Measurements from ENCODE around the gene CRYAB. TPM values are rescaled to one million over a fixed set of nuclear protein-coding genes. Genes with fewer than 3 reads are reported as not detected.

The CRYAB gene
- polyA plus RNA-seq, 3 donors from 2014 or later: not detected

- peaks cover 5 to 14% (median 12%) of the 10 kb centered on the region in 3 donors for H3K27me3 Mint-ChIP-seq (ENCODE audit: low read depth in 3 of 3)
- peak within 1 kb of the TSS; percentile 91 to 95 (median 93) for H3K4me3 Mint-ChIP-seq
- H3K4me1 Mint-ChIP-seq: peaks cover 18 to 35% of the 10 kb centered on the region in 2 donors
- no peaks in the 10 kb centered on the region for H3K9me3 Mint-ChIP-seq
- peaks cover 16 to 31% (median 20%) of the 10 kb centered on the region in 3 donors for H3K36me3 Mint-ChIP-seq
- DNase-seq: peak; percentile 86 to 88 (median 87)
- H3K27ac Mint-ChIP-seq: peak within 1 kb of the TSS; percentile 91 to 96 (median 94)
Observed at GRCh38 chr11:111870886-111871692, 40.5 kb downstream of the CRYAB start, which contains the start of gene ALG9. ALG9 (minus strand) TSS chr11:111871581; CDS start chr11:111871482, 99 bp downstream.

DNA sequence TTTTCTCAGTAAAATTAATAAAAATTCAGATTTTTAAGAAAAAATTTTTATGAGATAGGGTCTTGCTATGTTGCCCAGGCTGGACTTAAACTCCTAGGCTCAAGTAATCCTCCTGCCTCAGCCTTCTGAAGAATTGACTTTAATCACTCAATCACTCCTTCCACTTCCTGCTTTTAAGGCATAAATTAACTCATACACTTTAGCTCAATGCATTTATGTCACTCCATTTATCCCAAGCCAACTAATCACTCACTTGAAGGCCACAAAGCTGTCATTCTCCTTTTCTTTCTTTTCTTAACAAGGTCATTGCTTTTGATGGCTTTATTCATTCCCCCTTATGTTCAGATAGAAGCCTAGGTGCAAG is 41.1 kb downstream of the CRYAB start:
- no peaks in the 10 kb centered on the region for H3K9me3 Mint-ChIP-seq
- peaks cover 16 to 31% (median 20%) of the 10 kb centered on the region in 3 donors for H3K36me3 Mint-ChIP-seq
- H3K4me1 Mint-ChIP-seq: peaks cover 18 to 35% of the 10 kb centered on the region in 2 donors
- peak overlapping the region; percentile 91 to 95 (median 93) for H3K4me3 Mint-ChIP-seq
- H3K27ac Mint-ChIP-seq: peak overlapping the region; percentile 91 to 96 (median 94)
- no peak for DNase-seq
- peaks cover 5 to 14% (median 12%) of the 10 kb centered on the region in 3 donors for H3K27me3 Mint-ChIP-seq (ENCODE audit: low read depth in 3 of 3)

DNA sequence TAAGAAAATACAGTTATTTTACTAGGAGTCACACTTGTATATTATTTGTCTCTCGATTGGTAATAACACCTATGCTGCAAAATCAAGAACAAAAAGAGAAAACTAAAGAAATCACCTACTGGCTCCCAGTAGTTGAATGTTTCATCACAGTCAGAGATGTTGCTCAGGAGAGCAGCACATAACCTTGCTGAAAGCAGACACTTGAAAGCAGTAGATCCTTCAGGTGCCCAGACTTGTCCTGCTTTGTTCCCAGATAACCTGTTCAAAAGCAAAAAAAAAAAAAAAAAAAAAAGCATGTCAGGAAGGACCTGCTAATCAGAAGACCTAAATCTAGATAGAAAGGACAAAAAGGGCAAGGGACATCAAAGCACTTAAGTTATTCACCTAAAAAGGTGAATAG is 41.5 kb downstream of the CRYAB start:
- Mint-ChIP-seq H3K36me3 (peaks cover 16 to 32% (median 20%) of the 10 kb centered on the region in 3 donors), H3K4me1 (peaks cover 18 to 35% of the 10 kb centered on the region in 2 donors), H3K27me3 (ENCODE audit: low read depth in 3 of 3) (peaks cover 5 to 14% (median 12%) of the 10 kb centered on the region in 3 donors), H3K9me3 (no peaks in the 10 kb centered on the region), H3K4me3 (peak overlapping the region in 3 of 5 donors; percentile 27 to 92 (median 32)), H3K27ac (peak overlapping the region in 1 of 6 donors; percentile 91)
- DNase-seq: no peak

- Mint-ChIP-seq H3K36me3 (peaks cover 32 to 60% (median 38%) of the 10 kb centered on the region in 3 donors), H3K9me3 (no peaks in the 10 kb centered on the region), H3K27me3 (ENCODE audit: low read depth in 3 of 3) (peaks cover 0 to 2% (median 0%) of the 10 kb centered on the region in 3 donors), H3K27ac (no peak overlapping the region), H3K4me3 (no peak overlapping the region), H3K4me1 (no peaks in the 10 kb centered on the region)
- no peak for DNase-seq
Observed at GRCh38 chr11:111860257-111860656, 51.3 kb downstream of the CRYAB start.

Other genes with a start within 250 kb of the CRYAB start
- gene PPP2R1B, start 145.4 kb downstream of the CRYAB start, polyA plus RNA-seq: 10 to 100 TPM; 12.0 to 20.3 (median 13.4) TPM
- 10 to 100 TPM in 2 of 3 donors, 1 to 10 TPM in 1; 7.1 to 12.9 (median 11.4) TPM for gene ALG9, start 40.2 kb downstream of the CRYAB start, polyA plus RNA-seq
- 1 to 10 TPM; 3.3 to 9.8 (median 5.8) TPM for gene FDXACB1, start 32.6 kb downstream of the CRYAB start, polyA plus RNA-seq
- gene CFAP68, start 32.2 kb downstream of the CRYAB start, polyA plus RNA-seq: 10 to 100 TPM; 12.4 to 14.5 (median 12.6) TPM
- gene HSPB2, start 964 bp upstream of the CRYAB start, polyA plus RNA-seq: not detected
- not detected for gene C11orf52, start 7.1 kb upstream of the CRYAB start, polyA plus RNA-seq
- not detected for gene DIXDC1, start 25.6 kb upstream of the CRYAB start, polyA plus RNA-seq
- 10 to 100 TPM; 13.6 to 21.5 (median 20.7) TPM for gene DLAT, start 113.6 kb upstream of the CRYAB start, polyA plus RNA-seq
- not detected for gene PIH1D2, start 162.2 kb upstream of the CRYAB start, polyA plus RNA-seq
- 10 to 100 TPM in 2 of 3 donors, 1 to 10 TPM in 1; 5.9 to 13.7 (median 11.4) TPM for gene NKAPD1, start 162.5 kb upstream of the CRYAB start, polyA plus RNA-seq
- gene TIMM8B, start 175.0 kb upstream of the CRYAB start, polyA plus RNA-seq: 100 to 1,000 TPM in 1 of 3 donors, 10 to 100 TPM in 2; 82.9 to 153 (median 90.7) TPM
- gene SDHD, start 175.1 kb upstream of the CRYAB start, polyA plus RNA-seq: 100 to 1,000 TPM; 158 to 341 (median 192) TPM

All from immature natural killer cell (primary cell).